H1 (cell line): ENCODE results near the gene DNAJC24. TPM values are rescaled to one million over a fixed set of nuclear protein-coding genes. Genes with fewer than 3 reads are reported as not detected.

Experiments
- CTCF ChIA-PET: fragments of 300-600 bp; sonication (Branson Sonifier 250); formaldehyde crosslinking; loops from one replicate; lab custom pipeline; 2021; ENCODE audit not compliant: partially characterized antibody; lab: Charles Lee
- POLR2A ChIA-PET: fragments of 300-600 bp; sonication (Branson Sonifier 250); formaldehyde crosslinking; loops from one replicate; lab custom pipeline; 2021; ENCODE audit warnings: inconsistent platforms; ENCODE audit not compliant: partially characterized antibody; lab: Charles Lee
- DNase-seq, 2 experiments: peaks; one replicate each; pipeline versions ENCODE4 v3.0.0 to v3.0.0-alpha.2; 2010 to 2022; ENCODE audit warnings: low spot score in 2 of 2, low read depth in 1 of 2, mixed read lengths in 1 of 2
- FAIRE-seq: peaks from 2 replicates; lab custom pipeline; 2011; peaks lifted over from hg19 to GRCh38; lab: Jason Lieb, UNC
- H2AFZ ChIP-seq: 2 replicates; pipeline ENCODE4 v1.8.1; 2012; ENCODE audit warnings: low read length, inconsistent platforms
- H2AK5ac ChIP-seq: 2 replicates; pipeline ENCODE4 v1.6.1; 2013; ENCODE audit warnings: low read depth, low read length
- H2BK120ac ChIP-seq: replicated peaks from 2 replicates; pipeline ENCODE3; 2013; ENCODE audit warnings: low read depth, low read length, inconsistent platforms
- H2BK12ac ChIP-seq: 2 replicates; pipeline ENCODE4 v1.6.1; 2013; ENCODE audit warnings: low read depth, low read length
- H2BK15ac ChIP-seq: 2 replicates; pipeline ENCODE4 v1.6.1; 2013; ENCODE audit warnings: low read length
- H2BK20ac ChIP-seq: 2 replicates; pipeline ENCODE4 v1.6.1; 2013; ENCODE audit warnings: low read length
- H2BK5ac ChIP-seq: 2 replicates; pipeline ENCODE4 v1.6.1; 2013; ENCODE audit warnings: low read depth, low read length
- H3K14ac ChIP-seq: 2 replicates; pipeline ENCODE4 v1.6.1; 2013; ENCODE audit warnings: inconsistent platforms; ENCODE audit not compliant: insufficient read length
- H3K18ac ChIP-seq: 2 replicates; pipeline ENCODE4 v1.6.1; 2013; ENCODE audit warnings: low read length; ENCODE audit errors: extremely low read depth
- H3K23ac ChIP-seq: 2 replicates; pipeline ENCODE4 v1.6.1; 2013; ENCODE audit warnings: inconsistent platforms; ENCODE audit not compliant: insufficient read length
- H3K23me2 ChIP-seq: 2 replicates; pipeline ENCODE4 v1.6.1; 2013; ENCODE audit warnings: low read depth, low read length
- H3K27ac ChIP-seq: 2 replicates; pipeline ENCODE4 v1.6.1; 2011; ENCODE audit warnings: low read depth, low read length, inconsistent platforms
- H3K27me3 ChIP-seq, 4 experiments: replicated peaks in 1 of 4; 1 replicate in 1 of 4; 2 replicates in 3 of 4; pipeline versions ENCODE4 v1.6.1 to v1.8.1; 2011 to 2013; ENCODE audit warnings: low read length in 3 of 4, mild to moderate bottlenecking in 3 of 4, inconsistent platforms in 2 of 4, mixed read lengths in 2 of 4, moderate library complexity in 1 of 4; ENCODE audit not compliant: control insufficient read depth in 3 of 4, insufficient read depth in 3 of 4; ENCODE audit errors: extremely low read depth in 1 of 4
- H3K36me3 ChIP-seq, 4 experiments: 2 replicates each; pipeline versions ENCODE4 v1.6.1 to v1.8.1; 2011 to 2013; ENCODE audit warnings: mild to moderate bottlenecking in 4 of 4, low read length in 3 of 4, moderate library complexity in 2 of 4, control low read depth in 1 of 4, inconsistent platforms in 1 of 4; ENCODE audit not compliant: insufficient read depth in 4 of 4, control insufficient read depth in 2 of 4
- H3K4ac ChIP-seq: replicated peaks from 2 replicates; pipeline ENCODE3; 2013; ENCODE audit warnings: low read length, low read depth, mixed read lengths, inconsistent platforms; ENCODE audit not compliant: insufficient read length
- H3K4me1 ChIP-seq, 4 experiments: replicated peaks in 1 of 4; 1 replicate in 1 of 4; 2 replicates in 3 of 4; pipeline versions ENCODE4 v1.6.1 to v1.8.1; 2011 to 2013; ENCODE audit warnings: low read length in 3 of 4, inconsistent platforms in 2 of 4, mixed read lengths in 1 of 4; ENCODE audit not compliant: insufficient read depth in 4 of 4, control insufficient read depth in 3 of 4
- H3K4me2 ChIP-seq, 2 experiments: 2 replicates each; pipeline versions ENCODE4 v1.6.1 to v1.8.1; 2011 to 2013; ENCODE audit warnings: low read depth in 2 of 2, low read length in 2 of 2, control low read depth in 1 of 2, inconsistent platforms in 1 of 2, mild to moderate bottlenecking in 1 of 2; ENCODE audit not compliant: insufficient read depth in 1 of 2
- H3K4me3 ChIP-seq, 4 experiments: fragments of 200-600, 300-600 bp in 1 of 4; sonication (generic), shearing (Covaris generic), sonication (Bioruptor Twin) in 1 of 4; 2 replicates each; pipeline versions ENCODE4 v1.5.1 to v1.8.1; 2011 to 2016; ENCODE audit warnings: low read length in 4 of 4, low read depth in 3 of 4, control low read depth in 2 of 4, inconsistent platforms in 2 of 4, mild to moderate bottlenecking in 2 of 4, mixed read lengths in 1 of 4, moderate library complexity in 1 of 4; ENCODE audit not compliant: insufficient read depth in 2 of 4; ENCODE audit errors: extremely low read depth in 1 of 4
- H3K56ac ChIP-seq: replicated peaks from 2 replicates; pipeline ENCODE3; 2013; ENCODE audit warnings: low read depth, mild to moderate bottlenecking, mixed read lengths, low read length, inconsistent platforms; ENCODE audit not compliant: insufficient read length
- H3K79me1 ChIP-seq: 2 replicates; pipeline ENCODE4 v1.6.1; 2013; ENCODE audit warnings: low read depth, low read length, control low read depth
- H3K79me2 ChIP-seq, 2 experiments: 2 replicates each; pipeline versions ENCODE4 v1.6.1 to v1.8.1; 2012 to 2013; ENCODE audit warnings: low read length in 2 of 2, mild to moderate bottlenecking in 2 of 2, inconsistent platforms in 1 of 2; ENCODE audit not compliant: insufficient read depth in 2 of 2, control insufficient read depth in 1 of 2
- H3K9ac ChIP-seq, 4 experiments: replicated peaks in 1 of 4; 1 replicate in 1 of 4; 2 replicates in 3 of 4; pipeline versions ENCODE4 v1.6.1 to v1.8.1; 2011 to 2013; ENCODE audit warnings: low read depth in 3 of 4, low read length in 3 of 4, control low read depth in 2 of 4, mild to moderate bottlenecking in 2 of 4, moderate library complexity in 2 of 4, inconsistent platforms in 1 of 4; ENCODE audit errors: extremely low read depth in 1 of 4
- H3K9me3 ChIP-seq, 2 experiments: 2 replicates each; pipeline versions ENCODE4 v1.6.1 to v1.8.1; 2012 to 2013; ENCODE audit warnings: mild to moderate bottlenecking in 2 of 2, moderate library complexity in 2 of 2, control low read depth in 1 of 2, inconsistent platforms in 1 of 2, low read depth in 1 of 2, low read length in 1 of 2, mixed read lengths in 1 of 2; ENCODE audit not compliant: insufficient read depth in 2 of 2
- H4K20me1 ChIP-seq, 2 experiments: replicated peaks in 1 of 2; 2 replicates each; pipeline versions ENCODE3 to v1.8.1; 2011 to 2013; ENCODE audit warnings: inconsistent platforms in 2 of 2, low read length in 2 of 2, mild to moderate bottlenecking in 1 of 2; ENCODE audit not compliant: insufficient read depth in 2 of 2, control insufficient read depth in 1 of 2
- H4K5ac ChIP-seq: 2 replicates; pipeline ENCODE4 v1.6.1; 2013; ENCODE audit warnings: low read length, low read depth, mixed read lengths, inconsistent platforms; ENCODE audit not compliant: insufficient read length
- H4K8ac ChIP-seq: 2 replicates; pipeline ENCODE4 v1.8.0; 2013; ENCODE audit warnings: mild to moderate bottlenecking, moderate library complexity, low read length, inconsistent platforms; ENCODE audit not compliant: insufficient read depth; ENCODE audit errors: extremely low read depth
- H4K91ac ChIP-seq: replicated peaks from 2 replicates; pipeline ENCODE3; 2013; ENCODE audit warnings: low read length, mixed read lengths, inconsistent platforms; ENCODE audit not compliant: insufficient read length
- ATF2 ChIP-seq: IDR thresholded peaks from 2 replicates; pipeline ENCODE4 v1.6.1; 2012; ENCODE audit warnings: low read length, inconsistent platforms
- CEBPB ChIP-seq: IDR thresholded peaks from 2 replicates; pipeline ENCODE4 v1.6.1; 2012; ENCODE audit warnings: low read depth, low read length
- CTBP2 ChIP-seq: IDR thresholded peaks from 2 replicates; pipeline ENCODE4 v1.7.0; 2011; ENCODE audit warnings: borderline replicate concordance, mild to moderate bottlenecking, moderate library complexity, mixed read lengths, low read length; ENCODE audit not compliant: insufficient read depth, insufficient read length
- GTF2F1 ChIP-seq: IDR thresholded peaks from 2 replicates; pipeline ENCODE4 v1.6.1; 2012; ENCODE audit warnings: low read depth, low read length, improper control_type of control experiment, borderline replicate concordance
- KDM4A ChIP-seq: IDR thresholded peaks from one replicate; pipeline ENCODE4 v1.7.1; 2012; ENCODE audit warnings: low read depth, mild to moderate bottlenecking, moderate library complexity, low read length, inconsistent platforms; ENCODE audit not compliant: severe bottlenecking
- MAX ChIP-seq: IDR thresholded peaks from 2 replicates; pipeline ENCODE4 v1.6.1; 2012; ENCODE audit warnings: inconsistent platforms
- POU5F1 ChIP-seq: IDR thresholded peaks from 2 replicates; pipeline ENCODE4 v1.6.1; 2011; ENCODE audit warnings: low read depth, mild to moderate bottlenecking, low read length, moderate library complexity
- RFX5 ChIP-seq: IDR thresholded peaks from 2 replicates; pipeline ENCODE4 v1.6.1; 2011; ENCODE audit warnings: low read depth, low read length, improper control_type of control experiment, borderline replicate concordance
- RNF2 ChIP-seq: fragments of 200-900, 300-1000 bp; sonication (generic); IDR thresholded peaks from 2 replicates; pipeline ENCODE4 v1.7.1; 2016; ENCODE audit warnings: borderline replicate concordance, low read depth, mild to moderate bottlenecking, antibody characterized with exemption, low read length; ENCODE audit not compliant: poor library complexity, severe bottlenecking; ENCODE audit errors: missing control alignments
- SP2 ChIP-seq: IDR thresholded peaks from 2 replicates; pipeline ENCODE4 v1.6.1; 2012; ENCODE audit warnings: mild to moderate bottlenecking, low read length, inconsistent platforms
- SP4 ChIP-seq: IDR thresholded peaks from 2 replicates; pipeline ENCODE4 v1.6.1; 2012; ENCODE audit warnings: low read length, inconsistent platforms
- TAF1 ChIP-seq: IDR thresholded peaks from 2 replicates; pipeline ENCODE4 v1.6.1; 2011; ENCODE audit warnings: mild to moderate bottlenecking, low read depth, low read length
- YY1 ChIP-seq: IDR thresholded peaks from 2 replicates; pipeline ENCODE4 v1.6.1; 2011; ENCODE audit warnings: low read depth, mild to moderate bottlenecking, low read length
- WGBS, 2 experiments: shearing (Covaris generic) in 1 of 2; methylation state at CpG; one replicate each; pipeline versions ENCODE4 v1.1.6 to v1.1.7; 2013 to 2015; ENCODE audit warnings: low lambda C conversion rate in 2 of 2, mixed read lengths in 2 of 2, inconsistent platforms in 1 of 2, low coverage in 1 of 2, missing lambda C conversion rate in 1 of 2; ENCODE audit not compliant: insufficient replicate concordance in 2 of 2, insufficient coverage in 1 of 2, insufficient read length in 1 of 2; ENCODE audit errors: extremely low coverage in 1 of 2, missing lambda C conversion rate in 1 of 2; 5-methylcytosine and 5-hydroxymethylcytosine counted together
- polyA plus RNA-seq, 7 experiments: library from polyadenylated mRNA; depleted of rRNA in 3 of 7; stranded (reverse) in 5 of 7; unstranded in 2 of 7; fragments of >200 nt in 5 of 7; fragments of 200-250 nt in 2 of 7; gene quantifications; 1 replicate in 5 of 7; 2 replicates in 1 of 7; 4 replicates in 1 of 7; pipeline versions ENCODE4 v1.2.1 to v1.2.3, GENCODE V29; 2011 to 2013; ENCODE audit warnings: missing spikeins in 2 of 7, mixed read lengths in 2 of 7
- total RNA-seq: library from RNA; stranded (reverse); fragmentation: NEBNext Ultra II Directional; extraction: Animal tissue kit (Norgen Biotek cat#: 25700); gene quantifications from 2 replicates; pipeline ENCODE4 v1.2.1, GENCODE V29; 2021

Gene DNAJC24
- total and polyA plus RNA-seq, 2 of the 8 experiments (the other 6 are each of a cell fraction or from before 2014, with no cell fraction given) = 7.2 to 21.1 TPM

- Histone ChIP-seq H3K23me2 (no peaks in the 10 kb centered on the region), H3K9me3 (no peaks in the 10 kb centered on the region), H3K4me3 (no peak overlapping the region), H4K20me1 (no peaks in the 10 kb centered on the region), H4K8ac (no peak overlapping the region), H3K79me1 (no peaks in the 10 kb centered on the region), H4K5ac (no peak overlapping the region), H3K18ac (no peak overlapping the region), H3K27me3 (no peaks in the 10 kb centered on the region), H2AFZ (no peak overlapping the region), H3K27ac (no peak overlapping the region), H3K23ac (no peak overlapping the region), H3K4me1 (no peaks in the 10 kb centered on the region), H3K9ac (no peak overlapping the region), H2AK5ac (no peak overlapping the region), H2BK20ac (no peak overlapping the region), H2BK5ac (no peak overlapping the region), H2BK120ac (no peak overlapping the region), H3K4ac (no peak overlapping the region), H3K14ac (no peak overlapping the region), H2BK12ac (no peak overlapping the region), H3K36me3 (no peaks in the 10 kb centered on the region), H2BK15ac (no peak overlapping the region), H3K56ac (no peak overlapping the region), H3K79me2 (no peaks in the 10 kb centered on the region), H4K91ac (no peak overlapping the region), H3K4me2 (no peak overlapping the region)
- DNase-seq (no peak), FAIRE-seq (no peak)
- CTCF ChIA-PET = interaction anchor here (3.1 kb wide), 1 partner anchor 12 kb away, joined by 14 read pairs; no protein-coding TSS in a partner anchor
- POLR2A ChIA-PET = no interaction called here
- TF ChIP-seq CTBP2 (no peak), SP4 (no peak), CEBPB (no peak), GTF2F1 (no peak), POU5F1 (no peak), KDM4A (no peak), YY1 (no peak), ATF2 (no peak), RNF2 (no peak), MAX (no peak), TAF1 (no peak), SP2 (no peak), RFX5 (no peak)
- WGBS, 2 experiments = 97% methylated on average over 5 of the region's 6 CpGs; no CpG with 5 or more reads in 1 of the 2 experiments
Observed at GRCh38 chr11:31328697-31329096, 41.0 kb upstream of the DNAJC24 start.
